ENCODE results near the gene VEGFD.

GRCh38 chrX:15343075-15343476, 41.1 kb downstream of the VEGFD start:
- no peak for TF ChIP-seq PATZ1 (CRISPR knock-in tag; IDR thresholded peaks at IDR 0.05; ENCODE audit: borderline replicate concordance)
- no peak for TF ChIP-seq CSRNP3 (CRISPR knock-in tag; IDR thresholded peaks at IDR 0.05)
- no peak for TF ChIP-seq GLIS3 (CRISPR knock-in tag; IDR thresholded peaks at IDR 0.05)
- TF ChIP-seq ZFP30 (CRISPR knock-in tag; IDR thresholded peaks at IDR 0.05) = no peak
- TF ChIP-seq CREB5 (CRISPR knock-in tag; IDR thresholded peaks at IDR 0.05; ENCODE audit: low read depth) = no peak
- TF ChIP-seq ISL1 (CRISPR knock-in tag; IDR thresholded peaks at IDR 0.05) = peak; percentile 58; the same call in 1 of the 2 replicates
- TF ChIP-seq ZNF70 (CRISPR knock-in tag; IDR thresholded peaks at IDR 0.05) = peak; percentile 57; the same call in 1 of the 2 replicates
- no peak for TF ChIP-seq RARB (CRISPR knock-in tag; IDR thresholded peaks at IDR 0.05)
- TF ChIP-seq TCF4 (CRISPR knock-in tag; IDR thresholded peaks at IDR 0.05; ENCODE audit: borderline replicate concordance) = no peak
- TF ChIP-seq OSR1 (CRISPR knock-in tag; IDR thresholded peaks at IDR 0.05) = no peak
- no peak for TF ChIP-seq PPARA (CRISPR knock-in tag; IDR thresholded peaks at IDR 0.05; ENCODE audit: borderline replicate concordance)

Measured in SK-N-SH treated with all-trans-retinoic acid at 6 μM for 48 hours (cell line).